GM18873 (cell line): Measurements from ENCODE around the gene LYG1.
"Not testable (repeated sequence)": the region's sequence is repeated elsewhere in the genome, so short reads cannot be mapped to it uniquely, and the experiment has no call there.

ENCODE experiments used
- ATAC-seq: cut with Tn5 transposase; IDR thresholded peaks from one replicate; pipeline ENCODE4 v1.9.1; 2021; ENCODE audit warnings: mild to moderate bottlenecking, moderate library complexity, moderate number of reproducible peaks; ENCODE audit not compliant: unreplicated experiment, low FRiP score

LYG1 gene

GRCh38 chr2:99278195-99278765 is 22.7 kb downstream of the LYG1 start:
- ATAC-seq, result not testable (repeated sequence)

GRCh38 chr2:99275882-99276281 is 25.1 kb downstream of the LYG1 start:
- ATAC-seq, result no peak

- no peak for ATAC-seq
Measured at GRCh38 chr2:99261242-99261641, 39.8 kb downstream of the LYG1 start.

- ATAC-seq, result no peak
Measured at GRCh38 chr2:99260184-99260583, 40.8 kb downstream of the LYG1 start.

DNA sequence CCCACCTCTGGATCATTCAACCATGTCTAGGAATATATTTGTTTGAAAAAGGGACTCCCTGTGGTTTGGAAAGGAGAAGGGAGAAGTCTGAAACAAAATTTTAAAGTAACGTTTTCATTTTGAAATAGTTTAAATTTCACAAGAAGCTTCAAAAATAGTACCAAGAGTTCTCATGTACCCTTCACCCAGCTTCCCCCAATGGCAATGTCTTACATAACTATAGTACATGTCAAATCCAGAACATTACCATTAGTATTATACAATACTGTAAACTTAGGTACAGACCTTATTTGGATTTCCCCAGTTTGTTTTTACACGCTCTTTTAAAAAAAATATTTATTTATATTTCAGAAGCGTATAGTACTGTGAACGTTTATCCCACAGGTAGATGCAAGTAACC is 41.5 kb downstream of the LYG1 start:
- no peak for ATAC-seq

- no peak for ATAC-seq
Measured at GRCh38 chr2:99256677-99257076, 44.3 kb downstream of the LYG1 start.

GRCh38 chr2:99255491-99256318 is 45.3 kb downstream of the LYG1 start, which contains the start of gene LYG2:
Gene LYG2 (minus strand): TSS chr2:99255666. CDS start chr2:99254260, 1,406 bp downstream.
- no peak for ATAC-seq

DNA sequence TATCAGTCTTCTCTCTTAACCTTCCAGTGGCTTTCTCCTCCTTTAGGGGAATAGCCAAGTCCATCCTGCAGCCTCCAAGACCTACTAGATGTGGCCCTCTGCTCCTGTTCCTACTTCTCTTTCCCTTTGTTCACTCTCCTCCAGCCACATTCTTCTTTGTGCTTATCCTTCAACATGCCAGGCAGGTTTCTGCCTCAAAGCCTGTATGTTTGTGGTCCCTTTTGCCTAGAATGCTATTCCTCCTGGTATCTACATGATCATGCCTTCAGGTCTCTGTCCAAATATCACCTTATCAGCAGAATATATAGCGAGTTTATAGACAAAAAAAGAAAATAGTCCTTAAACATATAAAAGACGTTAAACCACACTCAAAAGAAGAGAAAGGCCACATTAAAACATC is 51.0 kb downstream of the LYG1 start:
- no peak for ATAC-seq

- ATAC-seq, result no peak
Measured at GRCh38 chr2:99242151-99242550, 58.8 kb downstream of the LYG1 start.

- ATAC-seq, result no peak
Measured at GRCh38 chr2:99240431-99240830, 60.6 kb downstream of the LYG1 start.

- ATAC-seq, result no peak
Measured at GRCh38 chr2:99238599-99238998, 62.4 kb downstream of the LYG1 start.
